H9 (cell line): ENCODE measurements around the gene EHD1. TPM values are rescaled to one million over a fixed set of nuclear protein-coding genes. Genes with fewer than 3 reads are reported as not detected.

Experiments used
- DNase-seq: peaks from one replicate; pipeline ENCODE4 v3.0.0-alpha.2; 2017
- H2AFZ ChIP-seq: one replicate; pipeline ENCODE4 v1.6.1; 2013; ENCODE audit warnings: mild to moderate bottlenecking, low read length, control low read depth, moderate library complexity
- H2AK5ac ChIP-seq: 2 replicates; pipeline ENCODE4 v1.6.1; 2013; ENCODE audit warnings: low read length, control low read depth, mixed read lengths; ENCODE audit not compliant: insufficient read length
- H2BK120ac ChIP-seq: one replicate; pipeline ENCODE4 v1.6.1; 2013; ENCODE audit warnings: low read depth, mild to moderate bottlenecking, low read length, control low read depth, inconsistent platforms; ENCODE audit not compliant: poor library complexity, severe bottlenecking
- H2BK12ac ChIP-seq: 2 replicates; pipeline ENCODE4 v1.6.1; 2013; ENCODE audit warnings: low read length, control low read depth, mixed read lengths, low read depth; ENCODE audit not compliant: insufficient read length
- H2BK15ac ChIP-seq: 2 replicates; pipeline ENCODE4 v1.6.1; 2013; ENCODE audit warnings: low read depth, low read length, control low read depth
- H2BK20ac ChIP-seq: one replicate; pipeline ENCODE4 v1.6.1; 2013; ENCODE audit warnings: low read depth, mild to moderate bottlenecking, low read length, control low read depth, inconsistent platforms; ENCODE audit not compliant: poor library complexity, severe bottlenecking
- H2BK5ac ChIP-seq: 2 replicates; pipeline ENCODE4 v1.6.1; 2013; ENCODE audit warnings: low read length, control low read depth, mixed read lengths; ENCODE audit not compliant: insufficient read length
- H3K14ac ChIP-seq: 2 replicates; pipeline ENCODE4 v1.6.1; 2013; ENCODE audit warnings: low read length, control low read depth; ENCODE audit not compliant: insufficient read depth
- H3K18ac ChIP-seq: 2 replicates; pipeline ENCODE4 v1.6.1; 2013; ENCODE audit warnings: low read depth, mild to moderate bottlenecking, mixed read lengths, low read length, control low read depth; ENCODE audit not compliant: insufficient read length
- H3K23ac ChIP-seq: 2 replicates; pipeline ENCODE4 v1.6.1; 2013; ENCODE audit warnings: low read length, control low read depth, mixed read lengths, low read depth; ENCODE audit not compliant: insufficient read length
- H3K23me2 ChIP-seq: 2 replicates; pipeline ENCODE4 v1.6.1; 2013; ENCODE audit warnings: low read depth, mild to moderate bottlenecking, mixed read lengths, low read length, control low read depth; ENCODE audit not compliant: insufficient read length, poor library complexity, severe bottlenecking
- H3K27ac ChIP-seq: 2 replicates; pipeline ENCODE4 v1.5.1; 2013; ENCODE audit warnings: low read length, control low read depth, mixed read lengths, low read depth; ENCODE audit not compliant: insufficient read length
- H3K27me3 ChIP-seq: 2 replicates; pipeline ENCODE4 v1.6.1; 2013; ENCODE audit warnings: low read length, control low read depth, inconsistent platforms; ENCODE audit not compliant: insufficient read depth
- H3K4ac ChIP-seq: 2 replicates; pipeline ENCODE4 v1.6.1; 2013; ENCODE audit warnings: low read depth, mild to moderate bottlenecking, control low read depth, inconsistent platforms, low read length, moderate library complexity
- H3K4me1 ChIP-seq: 2 replicates; pipeline ENCODE4 v1.6.1; 2013; ENCODE audit warnings: low read length, control low read depth, inconsistent platforms; ENCODE audit not compliant: insufficient read depth
- H3K4me2 ChIP-seq: 2 replicates; pipeline ENCODE4 v1.6.1; 2013; ENCODE audit warnings: low read length, control low read depth, mixed read lengths; ENCODE audit not compliant: insufficient read length, insufficient read depth
- H3K56ac ChIP-seq: 2 replicates; pipeline ENCODE4 v1.6.1; 2013; ENCODE audit warnings: low read depth, mild to moderate bottlenecking, mixed read lengths, low read length, control low read depth; ENCODE audit not compliant: insufficient read length
- H3K79me1 ChIP-seq: 2 replicates; pipeline ENCODE4 v1.6.1; 2013; ENCODE audit warnings: low read depth, mild to moderate bottlenecking, moderate library complexity, low read length, control low read depth, inconsistent platforms; ENCODE audit not compliant: insufficient read depth, poor library complexity, severe bottlenecking
- H3K79me2 ChIP-seq: 2 replicates; pipeline ENCODE4 v1.6.1; 2013; ENCODE audit warnings: low read length, control low read depth, inconsistent platforms; ENCODE audit not compliant: insufficient read depth
- H3K9ac ChIP-seq: 2 replicates; pipeline ENCODE4 v1.6.1; 2013; ENCODE audit warnings: low read length, control low read depth, mixed read lengths; ENCODE audit not compliant: insufficient read length; ENCODE audit errors: extremely low read depth
- H3K9me3 ChIP-seq: one replicate; pipeline ENCODE4 v1.6.1; 2013; ENCODE audit warnings: low read depth, low read length, inconsistent platforms; ENCODE audit not compliant: control insufficient read depth
- H3T11ph ChIP-seq: one replicate; pipeline ENCODE4 v1.6.1; 2013; ENCODE audit warnings: mild to moderate bottlenecking, low read length, control low read depth, inconsistent platforms
- H4K20me1 ChIP-seq: one replicate; pipeline ENCODE4 v1.6.1; 2013; ENCODE audit not compliant: control insufficient read depth, insufficient read length, insufficient read depth
- H4K5ac ChIP-seq: 2 replicates; pipeline ENCODE4 v1.6.1; 2013; ENCODE audit warnings: low read depth, mild to moderate bottlenecking, mixed read lengths, low read length, control low read depth; ENCODE audit not compliant: insufficient read length
- H4K8ac ChIP-seq: replicated peaks from 2 replicates; pipeline ENCODE4 v1.6.1; 2013; ENCODE audit warnings: low read length, control low read depth, mixed read lengths, low read depth; ENCODE audit not compliant: insufficient read length
- H4K91ac ChIP-seq: 2 replicates; pipeline ENCODE4 v1.6.1; 2013; ENCODE audit warnings: low read depth, mild to moderate bottlenecking, moderate library complexity, mixed read lengths, low read length, control low read depth; ENCODE audit not compliant: insufficient read length
- H3K27ac Mint-ChIP-seq, 3 experiments: 2 replicates in 2 of 3; 3 replicates in 1 of 3; pipeline ENCODE4 v1.8.0; 2020 to 2021; ENCODE audit warnings: mixed read lengths in 3 of 3, mild to moderate bottlenecking in 1 of 3, moderate library complexity in 1 of 3
- H3K27me3 Mint-ChIP-seq: 2 replicates; pipeline ENCODE4 v1.8.0; 2021; ENCODE audit warnings: low read depth, mild to moderate bottlenecking, moderate library complexity, mixed read lengths
- H3K36me3 Mint-ChIP-seq, 3 experiments: 2 replicates in 2 of 3; 3 replicates in 1 of 3; pipeline ENCODE4 v1.8.0; 2020 to 2021; ENCODE audit warnings: low read depth in 3 of 3, mixed read lengths in 3 of 3; ENCODE audit not compliant: insufficient read depth in 1 of 3
- H3K4me1 Mint-ChIP-seq, 2 experiments: 2 replicates each; pipeline ENCODE4 v1.8.0; 2020; ENCODE audit warnings: mixed read lengths in 2 of 2
- H3K4me3 Mint-ChIP-seq, 2 experiments: 2 replicates in 1 of 2; 3 replicates in 1 of 2; pipeline ENCODE4 v1.8.0; 2020 to 2021; ENCODE audit warnings: mild to moderate bottlenecking in 2 of 2, mixed read lengths in 2 of 2, moderate library complexity in 1 of 2
- H3K9me3 Mint-ChIP-seq, 2 experiments: 2 replicates in 1 of 2; 3 replicates in 1 of 2; pipeline ENCODE4 v1.8.0; 2020; ENCODE audit warnings: mild to moderate bottlenecking in 2 of 2, mixed read lengths in 2 of 2, moderate library complexity in 1 of 2
- WGBS: extraction: QIAGEN DNeasy Blood & Tissue Kit; methylation state at CpG from one replicate; pipeline ENCODE4 v1.1.7; 2013; ENCODE audit warnings: missing lambda C conversion rate, low lambda C conversion rate, mixed read lengths; ENCODE audit not compliant: insufficient read length; ENCODE audit errors: extremely low coverage; 5-methylcytosine and 5-hydroxymethylcytosine counted together
- total RNA-seq: library from RNA; stranded (reverse); gene quantifications from 2 replicates; pipeline ENCODE4 v1.2.1, GENCODE V29; 2021
- TF ChIP-seq, protein P1 (sequence below): fragments of 200-600 bp; sonication (generic); conservative IDR thresholded peaks from 3 replicates; pipeline ENCODE4 v1.8.0; 2021; ENCODE audit warnings: antibody characterized with exemption, mild to moderate bottlenecking

Gene EHD1
- total RNA-seq, 1 experiment from 2014 or later: 31.0 TPM

DNA sequence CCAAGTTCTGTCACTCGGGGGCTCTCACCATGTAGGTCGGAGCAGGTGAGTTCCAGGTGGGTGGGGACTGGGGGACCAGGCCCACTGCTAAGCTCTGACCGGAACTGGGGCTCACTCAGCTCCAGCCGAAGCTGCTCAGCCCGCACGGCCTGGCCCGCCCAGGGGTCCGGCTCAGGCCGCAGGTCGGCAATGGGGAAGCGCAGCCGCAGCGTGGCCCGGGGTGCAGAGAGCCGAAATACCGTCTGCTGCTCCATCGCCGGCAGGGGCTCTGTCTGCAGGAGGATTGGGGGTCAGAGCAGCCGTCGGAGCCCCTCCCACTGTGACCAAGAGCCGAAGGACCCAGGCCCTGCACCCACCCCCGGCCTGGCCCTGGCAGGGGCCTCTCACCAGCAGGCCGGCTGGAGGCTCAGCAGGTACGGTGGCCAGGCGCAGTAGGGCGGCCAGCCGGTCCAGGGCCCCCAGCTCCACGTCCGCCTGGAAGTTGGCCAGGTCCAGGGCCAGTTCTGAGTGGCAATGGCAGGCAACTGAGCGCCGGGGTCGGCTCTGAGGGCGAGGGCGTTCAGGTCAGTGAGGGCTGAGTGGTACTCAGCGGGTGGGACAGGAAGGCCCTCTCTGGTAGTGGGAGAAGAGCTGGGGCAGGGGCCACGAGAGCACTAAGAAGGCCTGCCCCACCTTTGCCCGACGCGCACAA, 31.4 kb upstream of the EHD1 start:
- Histone ChIP-seq H3K4me2 (no peak overlapping the region), H4K91ac (no peak overlapping the region), H2BK15ac (no peak overlapping the region), H3K79me2 (no peaks in the 10 kb centered on the region), H4K20me1 (no peaks in the 10 kb centered on the region), H3T11ph (no peak overlapping the region), H2BK5ac (no peak overlapping the region), H2BK12ac (no peak overlapping the region), H3K14ac (no peak overlapping the region), H3K23me2 (no peaks in the 10 kb centered on the region), H3K4me1 (no peaks in the 10 kb centered on the region), H4K5ac (no peak overlapping the region), H2BK120ac (no peak overlapping the region), H3K79me1 (no peaks in the 10 kb centered on the region), H3K27ac (no peak overlapping the region), H4K8ac (no peak overlapping the region), H3K23ac (no peak overlapping the region), H2AK5ac (no peak overlapping the region), H3K9me3 (no peaks in the 10 kb centered on the region), H3K4ac (no peak overlapping the region), H3K18ac (no peak overlapping the region), H2BK20ac (no peak overlapping the region), H2AFZ (no peak overlapping the region), H3K27me3 (no peaks in the 10 kb centered on the region), H3K9ac (no peak overlapping the region), H3K56ac (no peak overlapping the region)
- peaks cover 17 to 53% (median 47%) of the 10 kb centered on the region in 3 experiments; a peak in 6 of 7 replicates for H3K36me3 Mint-ChIP-seq
- no peaks in the 10 kb centered on the region for H3K4me1 Mint-ChIP-seq
- TF ChIP-seq, protein P1, sequence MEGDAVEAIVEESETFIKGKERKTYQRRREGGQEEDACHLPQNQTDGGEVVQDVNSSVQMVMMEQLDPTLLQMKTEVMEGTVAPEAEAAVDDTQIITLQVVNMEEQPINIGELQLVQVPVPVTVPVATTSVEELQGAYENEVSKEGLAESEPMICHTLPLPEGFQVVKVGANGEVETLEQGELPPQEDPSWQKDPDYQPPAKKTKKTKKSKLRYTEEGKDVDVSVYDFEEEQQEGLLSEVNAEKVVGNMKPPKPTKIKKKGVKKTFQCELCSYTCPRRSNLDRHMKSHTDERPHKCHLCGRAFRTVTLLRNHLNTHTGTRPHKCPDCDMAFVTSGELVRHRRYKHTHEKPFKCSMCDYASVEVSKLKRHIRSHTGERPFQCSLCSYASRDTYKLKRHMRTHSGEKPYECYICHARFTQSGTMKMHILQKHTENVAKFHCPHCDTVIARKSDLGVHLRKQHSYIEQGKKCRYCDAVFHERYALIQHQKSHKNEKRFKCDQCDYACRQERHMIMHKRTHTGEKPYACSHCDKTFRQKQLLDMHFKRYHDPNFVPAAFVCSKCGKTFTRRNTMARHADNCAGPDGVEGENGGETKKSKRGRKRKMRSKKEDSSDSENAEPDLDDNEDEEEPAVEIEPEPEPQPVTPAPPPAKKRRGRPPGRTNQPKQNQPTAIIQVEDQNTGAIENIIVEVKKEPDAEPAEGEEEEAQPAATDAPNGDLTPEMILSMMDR: no peak
- no peak for DNase-seq
- H3K27ac Mint-ChIP-seq: no peak overlapping the region
- no CpG with 5 or more reads among the region's 39 CpGs for WGBS
- no peak overlapping the region for H3K4me3 Mint-ChIP-seq
- H3K27me3 Mint-ChIP-seq: no peaks in the 10 kb centered on the region
- H3K9me3 Mint-ChIP-seq: no peaks in the 10 kb centered on the region
